Measurements from ENCODE around the gene HRAS.
"Not testable (repeated sequence)": the region's sequence is repeated elsewhere in the genome, so short reads cannot be mapped to it uniquely, and the experiment has no call there.

HRAS gene

GRCh38 chr11:535519-536454 lies at the start of gene HRAS:
Gene HRAS, minus strand, starts transcription at chr11:535576.
- peak; percentile 70 to 87 for DNase-seq

GRCh38 chr11:584287-584686 lies 48.9 kb upstream of the HRAS start:
- no peak for DNase-seq

- DNase-seq, result no peak
Observed at GRCh38 chr11:581752-582151, 46.4 kb upstream of the HRAS start.

GRCh38 chr11:581342-581741 lies 46.0 kb upstream of the HRAS start:
- no peak for DNase-seq

GRCh38 chr11:579830-580601 lies 44.6 kb upstream of the HRAS start:
- no peak for DNase-seq

- DNase-seq, result no peak
Observed at GRCh38 chr11:578276-579035, 43.1 kb upstream of the HRAS start.

- DNase-seq, result no peak
Observed at GRCh38 chr11:577611-577894, 42.2 kb upstream of the HRAS start.

GRCh38 chr11:576811-577610 lies 41.6 kb upstream of the HRAS start:
- DNase-seq, result no peak

GRCh38 chr11:575996-576768 lies 40.8 kb upstream of the HRAS start, which contains the start of gene PHRF1:
Gene PHRF1, plus strand, starts transcription at chr11:576470. Its CDS starts 5,043 bp downstream, at chr11:581513.
- peak; percentile 61 to 95 for DNase-seq

GRCh38 chr11:575313-575995 lies 40.1 kb upstream of the HRAS start:
- peak in 1 of 2 experiments; percentile 57 for DNase-seq

GRCh38 chr11:574632-575312 lies 39.4 kb upstream of the HRAS start:
- no peak for DNase-seq

- DNase-seq, result not testable (repeated sequence)
Observed at GRCh38 chr11:574031-574570, 38.7 kb upstream of the HRAS start.

- no peak for DNase-seq
Observed at GRCh38 chr11:573146-573759, 37.9 kb upstream of the HRAS start.

- DNase-seq, result no peak
Observed at GRCh38 chr11:571802-572185, 36.4 kb upstream of the HRAS start.

- DNase-seq, result no peak
Observed at GRCh38 chr11:569158-569885, 33.9 kb upstream of the HRAS start.

- peak; percentile 80 to 84 for DNase-seq
Observed at GRCh38 chr11:568306-569157, 33.2 kb upstream of the HRAS start.

GRCh38 chr11:567629-568292 lies 32.4 kb upstream of the HRAS start:
- no peak for DNase-seq

Data from SW 1271 (cell line).